Calu3 (cell line): ENCODE results near the gene SP3. TPM values are rescaled to one million over a fixed set of nuclear protein-coding genes. Genes with fewer than 3 reads are reported as not detected.

ENCODE experiments used
- BruUV-seq: library from RNA; stranded (reverse); fragments of 400-500 nt; replicated peaks from 2 replicates; lab custom pipeline; 2021; lab: Mats Ljungman, UMichigan
- CTCF ChIA-PET: fragments of 300-600 bp; sonication (Branson Sonifier 250); formaldehyde crosslinking; loops from one replicate; lab custom pipeline; 2022; ENCODE audit warnings: antibody characterized with exemption; lab: Charles Lee
- DNase-seq: peaks from one replicate; pipeline ENCODE4 v3.0.0; 2022
- H3K27ac Mint-ChIP-seq: one replicate; pipeline ENCODE4 v1.8.0; 2022; ENCODE audit warnings: mixed read lengths; ENCODE audit not compliant: unreplicated experiment
- H3K27me3 Mint-ChIP-seq: one replicate; pipeline ENCODE4 v1.8.0; 2022; ENCODE audit warnings: mixed read lengths; ENCODE audit not compliant: unreplicated experiment
- H3K36me3 Mint-ChIP-seq: one replicate; pipeline ENCODE4 v1.8.0; 2022; ENCODE audit warnings: mild to moderate bottlenecking, moderate library complexity, mixed read lengths; ENCODE audit not compliant: insufficient read depth, unreplicated experiment
- H3K4me1 Mint-ChIP-seq: one replicate; pipeline ENCODE4 v1.8.0; 2022; ENCODE audit warnings: mild to moderate bottlenecking, low read depth, mixed read lengths; ENCODE audit not compliant: unreplicated experiment
- H3K4me3 Mint-ChIP-seq: one replicate; pipeline ENCODE4 v1.8.0; 2022; ENCODE audit warnings: mild to moderate bottlenecking, low read depth, moderate library complexity, mixed read lengths; ENCODE audit not compliant: unreplicated experiment
- H3K9me3 Mint-ChIP-seq: one replicate; pipeline ENCODE4 v1.8.0; 2022; ENCODE audit warnings: low read depth, mixed read lengths; ENCODE audit not compliant: unreplicated experiment
- CTCF ChIP-seq: fragments of 200-600 bp; IDR thresholded peaks from one replicate; pipeline ENCODE4 v1.8.0; 2022; ENCODE audit warnings: antibody characterized with exemption; ENCODE audit not compliant: unreplicated experiment
- intact Hi-C: fragments of 100-400 bp; cut with micrococcal nuclease; formaldehyde crosslinking; loops from one replicate; pipeline ENCODE4 v1.10.0; 2022; ENCODE audit not compliant: unreplicated experiment
- total RNA-seq: library from RNA; stranded (reverse); gene quantifications from 2 replicates; pipeline ENCODE4 v1.2.3, GENCODE V29; 2022

SP3 gene
- total RNA-seq, 1 experiment from 2014 or later = 82.5 TPM

DNA sequence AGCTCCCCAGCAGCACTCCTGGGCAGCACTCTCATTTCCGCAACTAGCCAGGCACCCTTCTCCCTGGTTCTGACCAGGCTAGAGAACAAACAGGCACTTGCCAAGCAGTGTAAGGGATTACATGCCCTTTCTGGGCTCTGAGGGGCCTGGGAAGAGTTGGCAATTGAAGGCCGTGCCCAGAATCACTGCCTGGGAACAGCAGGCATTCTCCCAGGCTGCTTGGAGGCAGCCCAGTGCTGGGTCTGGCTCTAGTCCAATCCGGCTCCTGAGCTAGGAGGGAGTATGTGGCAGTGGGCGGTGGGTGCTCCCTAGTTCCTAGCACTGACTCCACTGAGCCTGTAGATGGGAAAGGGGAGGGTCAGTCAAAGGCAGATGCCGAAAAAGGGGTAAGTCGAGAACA, 34.1 kb upstream of the SP3 start:
- H3K4me3 Mint-ChIP-seq = no peak overlapping the region
- no peak overlapping the region for H3K27ac Mint-ChIP-seq
- DNase-seq = no peak
- peaks cover 10% of the 10 kb centered on the region for H3K27me3 Mint-ChIP-seq
- TF ChIP-seq CTCF = no peak
- no TSS peak for BruUV-seq
- H3K9me3 Mint-ChIP-seq = no peaks in the 10 kb centered on the region
- no peaks in the 10 kb centered on the region for H3K36me3 Mint-ChIP-seq
- CTCF ChIA-PET = no interaction called here
- intact Hi-C loops = no loop called here
- peaks cover 11% of the 10 kb centered on the region for H3K4me1 Mint-ChIP-seq

DNA sequence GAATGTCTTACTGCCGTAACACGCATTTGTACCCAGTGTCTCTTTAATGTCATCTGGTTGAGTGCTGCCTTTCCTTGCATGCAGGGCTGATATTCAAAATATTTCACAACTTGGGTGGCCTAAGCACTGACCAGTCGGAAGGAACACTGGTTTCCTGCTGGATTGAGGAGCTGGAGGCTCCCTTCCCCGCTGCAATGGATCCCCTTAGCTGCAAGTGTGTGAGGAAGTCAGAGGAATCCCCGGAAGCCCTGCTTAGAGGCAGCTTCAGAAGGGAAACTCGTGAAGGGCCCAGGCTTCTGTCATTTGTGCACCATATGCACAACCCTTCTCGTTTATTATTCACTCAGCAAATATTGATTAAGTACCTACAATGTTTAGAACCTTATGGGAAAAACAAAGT, 33.2 kb upstream of the SP3 start:
- no peak for TF ChIP-seq CTCF
- Mint-ChIP-seq H3K27ac (no peak overlapping the region), H3K9me3 (no peaks in the 10 kb centered on the region), H3K27me3 (peaks cover 14% of the 10 kb centered on the region), H3K4me3 (no peak overlapping the region), H3K36me3 (no peaks in the 10 kb centered on the region), H3K4me1 (peaks cover 3% of the 10 kb centered on the region)
- DNase-seq = no peak
- no TSS peak for BruUV-seq
- CTCF ChIA-PET = interaction anchor here (0.8 kb wide), 1 partner anchor 16 kb away, joined by 3 read pairs; no protein-coding TSS in a partner anchor
- intact Hi-C loops = no loop called here

DNA sequence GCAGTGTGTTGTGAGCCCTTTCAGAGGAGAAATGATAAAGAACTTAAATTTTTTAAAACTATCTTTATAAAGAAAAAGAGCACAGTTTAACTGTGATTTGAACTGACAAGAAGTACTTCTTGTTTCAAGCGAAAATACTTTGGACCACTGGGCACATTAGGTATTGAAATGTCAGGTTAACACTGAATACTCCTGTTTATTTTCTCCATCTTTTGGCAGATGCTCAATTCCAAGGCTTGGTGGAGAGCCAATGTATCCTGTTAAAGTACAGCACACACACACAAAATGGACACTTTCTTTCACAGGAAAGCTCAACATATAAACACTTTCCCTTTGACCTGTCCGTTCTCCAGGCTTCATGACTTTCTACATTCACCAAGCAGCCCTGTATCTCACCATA, 32.6 kb upstream of the SP3 start:
- no peaks in the 10 kb centered on the region for H3K9me3 Mint-ChIP-seq
- no peak overlapping the region for H3K4me3 Mint-ChIP-seq
- no peaks in the 10 kb centered on the region for H3K36me3 Mint-ChIP-seq
- H3K27me3 Mint-ChIP-seq = peaks cover 14% of the 10 kb centered on the region
- DNase-seq = no peak
- intact Hi-C loops = no loop called here
- H3K4me1 Mint-ChIP-seq = no peaks in the 10 kb centered on the region
- CTCF ChIA-PET = interaction anchor here (0.8 kb wide), 1 partner anchor 16 kb away, joined by 3 read pairs; no protein-coding TSS in a partner anchor
- no peak overlapping the region for H3K27ac Mint-ChIP-seq
- no peak for TF ChIP-seq CTCF
- no TSS peak for BruUV-seq

- Mint-ChIP-seq H3K4me1 (no peaks in the 10 kb centered on the region), H3K27ac (no peak overlapping the region), H3K36me3 (no peaks in the 10 kb centered on the region), H3K4me3 (no peak overlapping the region), H3K9me3 (no peaks in the 10 kb centered on the region), H3K27me3 (peaks cover 14% of the 10 kb centered on the region)
- no peak for DNase-seq
- no peak for TF ChIP-seq CTCF
- BruUV-seq = no TSS peak
- CTCF ChIA-PET = no interaction called here
- intact Hi-C loops = no loop called here
These were observed 32.1 kb upstream of the SP3 start for GRCh38 chr2:173997269-173997668.
